Peyer's patch (tissue), 4 donors: ENCODE results near the gene RELB. TPM values are rescaled to one million over a fixed set of nuclear protein-coding genes. Genes with fewer than 3 reads are reported as not detected.
A peak's percentile ranks its signal among the peaks of the same experiment; 100 is the strongest.

Experiments used
- DNase-seq, 3 donors: peaks; one replicate each; pipeline ENCODE4 v3.0.0-alpha.2; 2017 to 2019
- H3K27ac ChIP-seq, 4 donors: fragments of 200-600 bp; sonication (generic); one replicate each; pipeline ENCODE4 v1.5.1; 2016 to 2019
- H3K27me3 ChIP-seq, 2 donors: fragments of 200-600 bp; sonication (generic); one replicate each; pipeline ENCODE4 v1.5.1; 2019
- H3K36me3 ChIP-seq, 3 donors: fragments of 200-600 bp; sonication (generic); one replicate each; pipeline ENCODE4 v1.5.1; 2016 to 2019
- H3K4me1 ChIP-seq, 4 donors: fragments of 200-600 bp; sonication (generic); one replicate each; pipeline ENCODE4 v1.5.1; 2016 to 2019
- H3K4me3 ChIP-seq, 4 donors: fragments of 200-600 bp; sonication (generic); 1 replicate in 3 of 4; 2 replicates in 1 of 4; pipeline ENCODE4 v1.5.1; 2016 to 2019; ENCODE audit warnings: mild to moderate bottlenecking in 1 of 4
- H3K9me3 ChIP-seq, 4 donors: fragments of 200-600 bp; sonication (generic); one replicate each; pipeline ENCODE4 v1.5.1; 2016 to 2019; ENCODE audit warnings: mild to moderate bottlenecking in 1 of 4
- POLR2A ChIP-seq, 2 donors: fragments of 450-650 bp; IDR thresholded peaks; one replicate each; pipeline ENCODE4 v1.5.1; 2017; ENCODE audit warnings: antibody characterized with exemption in 2 of 2, mild to moderate bottlenecking in 2 of 2, moderate library complexity in 2 of 2
- total RNA-seq, 4 donors: library from RNA; depleted of rRNA; stranded (reverse); fragments of >200 nt; gene quantifications; one replicate each; pipeline ENCODE4 v1.1.0, GENCODE V29; 2016
- TF ChIP-seq, protein P1 (sequence below), 6 experiments: fragments of 450-650 bp in 4 of 6; fragments of 200-600 bp in 2 of 6; sonication (generic) in 1 of 6; IDR thresholded peaks; one replicate each; pipeline ENCODE4 v1.5.1; 2017 to 2019; ENCODE audit warnings: antibody characterized with exemption in 6 of 6, mild to moderate bottlenecking in 3 of 6, moderate library complexity in 1 of 6

Gene RELB, protein sequence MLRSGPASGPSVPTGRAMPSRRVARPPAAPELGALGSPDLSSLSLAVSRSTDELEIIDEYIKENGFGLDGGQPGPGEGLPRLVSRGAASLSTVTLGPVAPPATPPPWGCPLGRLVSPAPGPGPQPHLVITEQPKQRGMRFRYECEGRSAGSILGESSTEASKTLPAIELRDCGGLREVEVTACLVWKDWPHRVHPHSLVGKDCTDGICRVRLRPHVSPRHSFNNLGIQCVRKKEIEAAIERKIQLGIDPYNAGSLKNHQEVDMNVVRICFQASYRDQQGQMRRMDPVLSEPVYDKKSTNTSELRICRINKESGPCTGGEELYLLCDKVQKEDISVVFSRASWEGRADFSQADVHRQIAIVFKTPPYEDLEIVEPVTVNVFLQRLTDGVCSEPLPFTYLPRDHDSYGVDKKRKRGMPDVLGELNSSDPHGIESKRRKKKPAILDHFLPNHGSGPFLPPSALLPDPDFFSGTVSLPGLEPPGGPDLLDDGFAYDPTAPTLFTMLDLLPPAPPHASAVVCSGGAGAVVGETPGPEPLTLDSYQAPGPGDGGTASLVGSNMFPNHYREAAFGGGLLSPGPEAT
- 10 to 100 TPM; 13.3 to 49.8 (median 20.4) TPM for total RNA-seq

DNA sequence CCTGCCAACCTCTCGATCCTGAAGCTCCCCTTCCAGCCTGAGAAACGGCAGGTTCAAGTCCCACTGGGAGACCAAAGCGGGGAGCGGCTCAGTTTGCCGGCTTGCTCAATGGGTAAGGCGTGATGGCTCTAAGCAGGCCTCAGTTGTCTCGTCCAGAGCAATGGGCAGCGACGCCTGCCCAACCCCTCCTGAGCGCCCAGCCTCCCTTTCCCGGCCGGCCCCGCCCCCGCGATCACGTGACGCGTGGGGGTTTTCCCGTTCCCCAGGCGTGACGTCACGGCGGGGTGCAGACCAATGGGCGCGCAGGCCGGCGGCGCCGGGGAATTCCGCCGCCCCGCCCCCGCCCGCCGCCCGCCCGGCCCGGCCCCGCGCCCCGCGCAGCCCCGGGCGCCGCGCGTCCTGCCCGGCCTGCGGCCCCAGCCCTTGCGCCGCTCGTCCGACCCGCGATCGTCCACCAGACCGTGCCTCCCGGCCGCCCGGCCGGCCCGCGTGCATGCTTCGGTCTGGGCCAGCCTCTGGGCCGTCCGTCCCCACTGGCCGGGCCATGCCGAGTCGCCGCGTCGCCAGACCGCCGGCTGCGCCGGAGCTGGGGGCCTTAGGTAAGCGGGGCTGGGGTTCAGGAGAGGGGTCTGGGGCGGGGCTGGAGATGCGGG, at the start of gene RELB:
RELB (plus strand) TSS at position 378 of the 653 bp plus-strand sequence; CDS start at position 494, 116 bp downstream.
- TF ChIP-seq, protein P1, sequence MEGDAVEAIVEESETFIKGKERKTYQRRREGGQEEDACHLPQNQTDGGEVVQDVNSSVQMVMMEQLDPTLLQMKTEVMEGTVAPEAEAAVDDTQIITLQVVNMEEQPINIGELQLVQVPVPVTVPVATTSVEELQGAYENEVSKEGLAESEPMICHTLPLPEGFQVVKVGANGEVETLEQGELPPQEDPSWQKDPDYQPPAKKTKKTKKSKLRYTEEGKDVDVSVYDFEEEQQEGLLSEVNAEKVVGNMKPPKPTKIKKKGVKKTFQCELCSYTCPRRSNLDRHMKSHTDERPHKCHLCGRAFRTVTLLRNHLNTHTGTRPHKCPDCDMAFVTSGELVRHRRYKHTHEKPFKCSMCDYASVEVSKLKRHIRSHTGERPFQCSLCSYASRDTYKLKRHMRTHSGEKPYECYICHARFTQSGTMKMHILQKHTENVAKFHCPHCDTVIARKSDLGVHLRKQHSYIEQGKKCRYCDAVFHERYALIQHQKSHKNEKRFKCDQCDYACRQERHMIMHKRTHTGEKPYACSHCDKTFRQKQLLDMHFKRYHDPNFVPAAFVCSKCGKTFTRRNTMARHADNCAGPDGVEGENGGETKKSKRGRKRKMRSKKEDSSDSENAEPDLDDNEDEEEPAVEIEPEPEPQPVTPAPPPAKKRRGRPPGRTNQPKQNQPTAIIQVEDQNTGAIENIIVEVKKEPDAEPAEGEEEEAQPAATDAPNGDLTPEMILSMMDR (IDR thresholded peaks at IDR 0.05) = no peak
- TF ChIP-seq POLR2A (IDR thresholded peaks at IDR 0.05) = no peak
- Histone ChIP-seq H3K27me3 (no peaks in the 10 kb centered on the region), H3K4me3 (peak within 1 kb of the TSS; percentile 71 to 98 (median 92)), H3K27ac (peak within 1 kb of the TSS; percentile 97 to 100 (median 100)), H3K9me3 (no peaks in the 10 kb centered on the region), H3K36me3 (no peaks in the 10 kb centered on the region), H3K4me1 (peaks cover 0 to 19% (median 6%) of the 10 kb centered on the region in 4 donors)
- peak; percentile 97 to 98 (median 98) for DNase-seq

DNA sequence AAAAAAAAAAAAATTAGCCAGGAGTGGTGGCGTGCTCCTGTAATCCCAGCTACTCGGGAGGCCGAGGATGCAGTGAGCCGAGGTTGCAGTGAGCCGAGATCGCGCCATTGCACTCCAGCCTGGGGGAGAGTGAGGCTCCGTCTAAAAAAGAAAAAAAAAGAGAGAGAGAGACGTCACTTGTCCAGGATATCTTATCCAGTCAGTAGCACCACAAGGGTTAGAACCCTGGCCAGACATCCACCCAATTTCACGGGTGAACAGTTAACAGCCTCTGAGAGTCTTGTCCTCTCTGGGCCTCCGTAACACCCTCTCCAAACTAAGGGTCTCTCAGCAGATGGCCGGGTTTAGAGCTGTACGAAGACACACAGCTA, 47.0 kb upstream of the RELB start:
- H3K4me1 ChIP-seq = peaks cover 0 to 32% (median 15%) of the 10 kb centered on the region in 4 donors
- H3K4me3 ChIP-seq = peak overlapping the region; percentile 86 to 99 (median 91)
- no peaks in the 10 kb centered on the region for H3K27me3 ChIP-seq
- peak overlapping the region; percentile 87 to 97 (median 94) for H3K27ac ChIP-seq
- TF ChIP-seq, protein P1 (IDR thresholded peaks at IDR 0.05) = no peak
- no peak for TF ChIP-seq POLR2A (IDR thresholded peaks at IDR 0.05)
- no peaks in the 10 kb centered on the region for H3K9me3 ChIP-seq
- DNase-seq = no peak
- peaks cover 0 to 11% (median 0%) of the 10 kb centered on the region in 3 donors for H3K36me3 ChIP-seq

DNA sequence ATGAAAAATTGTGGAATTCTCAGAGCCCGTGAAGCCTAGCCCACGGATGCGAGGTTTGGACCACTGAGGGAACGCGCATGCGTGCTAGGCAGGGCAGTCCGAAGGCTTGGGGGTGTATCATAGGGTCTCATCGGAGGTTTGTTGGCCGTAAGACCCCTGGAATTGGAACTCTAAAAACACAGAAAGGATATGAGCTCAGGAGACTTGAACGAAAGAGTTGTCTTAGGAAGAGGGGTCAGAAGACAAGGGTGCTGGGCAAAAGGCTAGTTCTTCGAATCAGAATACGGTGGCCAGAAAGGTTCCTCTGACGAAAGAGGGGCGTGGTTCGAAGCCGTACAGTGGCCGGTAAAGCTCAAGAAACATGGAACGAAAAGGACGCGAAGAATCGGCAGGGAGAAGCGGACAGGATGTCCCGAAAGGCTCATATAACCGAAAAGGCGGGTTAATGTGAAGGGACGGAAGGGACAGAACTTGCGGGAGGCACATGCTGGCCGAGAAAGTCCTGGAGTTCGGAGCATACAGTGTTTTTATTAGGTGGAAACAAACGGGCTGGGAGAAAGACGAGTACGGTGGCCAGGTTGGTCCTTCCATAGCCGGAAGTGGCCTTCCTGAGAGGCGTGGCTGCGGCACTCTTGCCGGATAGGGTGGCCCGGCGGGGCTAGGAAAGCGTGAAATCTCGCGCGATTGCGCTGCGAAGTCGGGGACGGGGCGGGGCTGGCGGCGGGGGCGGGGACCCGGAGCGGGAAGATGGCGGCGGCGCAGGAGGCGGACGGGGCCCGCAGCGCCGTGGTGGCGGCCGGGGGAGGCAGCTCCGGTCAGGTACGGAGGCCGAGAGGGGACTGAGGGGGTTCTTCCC, 46.4 kb upstream of the RELB start, which contains the start of gene CLPTM1:
CLPTM1 (plus strand) TSS at position 732 of the 856 bp plus-strand sequence; CDS start at position 748, 16 bp downstream.
- Histone ChIP-seq H3K4me1 (peaks cover 0 to 32% (median 15%) of the 10 kb centered on the region in 4 donors), H3K27ac (peak within 1 kb of the TSS; percentile 87 to 97 (median 94)), H3K9me3 (no peaks in the 10 kb centered on the region), H3K4me3 (peak within 1 kb of the TSS; percentile 86 to 99 (median 91)), H3K27me3 (no peaks in the 10 kb centered on the region), H3K36me3 (peaks cover 0 to 7% (median 0%) of the 10 kb centered on the region in 3 donors)
- TF ChIP-seq, protein P1 (IDR thresholded peaks at IDR 0.05) = peak in 2 of 6 experiments; percentile 5 to 24
- peak; percentile 65 to 69 for TF ChIP-seq POLR2A (IDR thresholded peaks at IDR 0.05)
- DNase-seq = peak; percentile 95 to 98 (median 97)

DNA sequence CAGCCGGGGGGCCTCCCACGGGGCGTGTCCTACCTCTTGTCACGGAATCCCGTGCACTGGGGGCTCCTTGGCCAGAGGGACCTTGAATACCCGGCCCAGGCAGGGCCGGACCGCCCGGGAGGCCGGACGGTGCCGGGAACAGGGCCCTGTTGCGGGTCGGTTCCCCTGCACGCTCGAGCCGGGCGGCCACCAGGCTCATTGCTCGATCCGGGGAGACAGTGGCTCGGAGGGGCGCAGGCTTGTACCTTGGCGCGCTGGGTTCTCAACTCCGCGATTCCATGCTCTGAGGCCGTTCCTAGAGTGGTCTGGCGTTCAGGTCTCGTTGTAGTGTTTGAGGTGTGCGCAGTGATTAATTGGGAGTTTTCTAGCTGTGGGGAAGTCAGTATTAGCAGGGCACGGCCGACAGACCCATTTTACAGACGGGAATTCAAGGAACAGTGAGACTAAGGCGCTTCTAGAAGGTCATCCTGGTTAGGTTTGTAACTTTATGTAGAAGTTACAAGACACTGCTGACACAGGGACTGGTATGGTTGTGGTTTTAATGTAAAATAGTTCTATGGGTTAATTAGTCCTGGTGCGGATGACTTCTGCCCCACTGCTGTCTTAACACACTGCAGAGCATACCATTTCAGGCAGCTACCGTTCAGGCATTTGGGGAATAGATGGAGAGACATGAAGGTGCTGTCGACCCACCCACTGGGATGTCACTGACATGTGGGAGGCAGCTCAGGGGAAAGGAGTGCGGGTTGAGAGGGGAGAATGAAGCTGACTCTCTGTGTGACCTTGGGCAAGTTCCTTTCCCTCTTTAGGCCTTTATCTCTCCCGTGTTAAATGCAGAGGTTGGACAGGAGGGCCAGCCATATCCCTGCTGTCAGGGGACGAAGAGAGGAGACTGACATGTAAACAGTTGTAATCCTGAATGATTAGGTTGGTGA, 45.5 kb upstream of the RELB start:
- peak overlapping the region; percentile 86 to 99 (median 91) for H3K4me3 ChIP-seq
- TF ChIP-seq, protein P1 (IDR thresholded peaks at IDR 0.05) = no peak
- TF ChIP-seq POLR2A (IDR thresholded peaks at IDR 0.05) = no peak
- H3K4me1 ChIP-seq = peaks cover 0 to 32% (median 19%) of the 10 kb centered on the region in 4 donors
- DNase-seq = no peak
- no peaks in the 10 kb centered on the region for H3K9me3 ChIP-seq
- H3K27ac ChIP-seq = peak overlapping the region; percentile 87 to 97 (median 94)
- no peaks in the 10 kb centered on the region for H3K27me3 ChIP-seq
- peaks cover 0 to 10% (median 0%) of the 10 kb centered on the region in 3 donors for H3K36me3 ChIP-seq
